Lower leg skin (tissue), 4 donors: ENCODE results near the gene CEP57. TPM values are rescaled to one million over a fixed set of nuclear protein-coding genes. Genes with fewer than 3 reads are reported as not detected.
"Not testable (repeated sequence)": the region's sequence is repeated elsewhere in the genome, so short reads cannot be mapped to it uniquely, and the experiment has no call there.

Experiments used
- DNase-seq, 2 donors: peaks; one replicate each; pipeline ENCODE4 v3.0.0-alpha.2; 2019; ENCODE audit warnings: low spot score in 2 of 2
- H3K4me3 ChIP-seq: fragments of 200-600 bp; sonication (generic); 2 replicates; pipeline ENCODE4 v1.5.1; 2017; ENCODE audit warnings: mild to moderate bottlenecking, low read depth; ENCODE audit not compliant: poor library complexity, severe bottlenecking
- CTCF ChIP-seq, 3 donors: fragments of 450-650 bp; IDR thresholded peaks; one replicate each; pipeline ENCODE4 v1.5.1; 2016; ENCODE audit warnings: antibody characterized with exemption in 3 of 3, mild to moderate bottlenecking in 3 of 3, moderate library complexity in 2 of 3
- POLR2A ChIP-seq, 2 donors: fragments of 450-650 bp; IDR thresholded peaks; one replicate each; pipeline ENCODE4 v1.6.1; 2016 to 2017; ENCODE audit warnings: antibody characterized with exemption in 2 of 2, mild to moderate bottlenecking in 1 of 2, moderate library complexity in 1 of 2
- WGBS, 2 donors: methylation state at CpG; one replicate each; pipeline ENCODE4 v1.1.5; 2018; 5-methylcytosine and 5-hydroxymethylcytosine counted together
- intact Hi-C: fragments of 100-400 bp; cut with DNase I; formaldehyde crosslinking; loops from one replicate; pipeline ENCODE4 v1.15.0; 2023; ENCODE audit warnings: low total_unique reads
- total RNA-seq, 4 donors: library from RNA; depleted of rRNA; stranded (reverse); fragments of >200 nt; gene quantifications; one replicate each; pipeline ENCODE4 v1.1.0, GENCODE V29; 2016

Gene CEP57
- total RNA-seq, 4 donors from 2014 or later, result 19.7 to 31.4 (median 28.2) TPM

- WGBS, 2 donors, result 86 to 90% methylated on average over 2 of the region's 2 CpGs
- DNase-seq, result no peak
- intact Hi-C loops, result no loop called here
- TF ChIP-seq CTCF (IDR thresholded peaks at IDR 0.05), result no peak
- TF ChIP-seq POLR2A (IDR thresholded peaks at IDR 0.05), result no peak
- no peak overlapping the region for H3K4me3 ChIP-seq
Observed at GRCh38 chr11:95863486-95864140, 73.3 kb downstream of the CEP57 start.

GRCh38 chr11:95867105-95867504 lies 76.8 kb downstream of the CEP57 start:
- WGBS, 2 donors, result 90 to 92% methylated on average over 6 of the region's 6 CpGs
- TF ChIP-seq POLR2A (IDR thresholded peaks at IDR 0.05), result no peak
- TF ChIP-seq CTCF (IDR thresholded peaks at IDR 0.05), result no peak
- intact Hi-C loops, result no loop called here
- no peak for DNase-seq
- no peak overlapping the region for H3K4me3 ChIP-seq

GRCh38 chr11:95870877-95871276 lies 80.6 kb downstream of the CEP57 start:
- H3K4me3 ChIP-seq, DNase-seq, intact Hi-C loops: not testable (repeated sequence)
- WGBS, 2 donors, result 92 to 95% methylated on average over 3 of the region's 3 CpGs

- no peak for DNase-seq
- TF ChIP-seq POLR2A (IDR thresholded peaks at IDR 0.05) (no peak), CTCF (IDR thresholded peaks at IDR 0.05) (no peak)
- 68 to 69% methylated on average over 2 of the region's 2 CpGs for WGBS, 2 donors
- intact Hi-C loops, result no loop called here
- no peak overlapping the region for H3K4me3 ChIP-seq
Observed at GRCh38 chr11:95877291-95877690, 87.0 kb downstream of the CEP57 start.

Other genes with a start within 250 kb of the CEP57 start
- 10 to 100 TPM; 13.4 to 52.1 (median 26.8) TPM for gene FAM76B, start 716 bp upstream of the CEP57 start, total RNA-seq
- gene MTMR2, start 133.6 kb downstream of the CEP57 start, total RNA-seq, result 10 to 100 TPM; 11.1 to 17.4 (median 12.2) TPM